Measurements from ENCODE around the gene FAM131B.
A peak's percentile ranks its signal among the peaks of the same experiment; 100 is the strongest.
"Not testable (repeated sequence)": the region's sequence is repeated elsewhere in the genome, so short reads cannot be mapped to it uniquely, and the experiment has no call there.

FAM131B gene

DNA sequence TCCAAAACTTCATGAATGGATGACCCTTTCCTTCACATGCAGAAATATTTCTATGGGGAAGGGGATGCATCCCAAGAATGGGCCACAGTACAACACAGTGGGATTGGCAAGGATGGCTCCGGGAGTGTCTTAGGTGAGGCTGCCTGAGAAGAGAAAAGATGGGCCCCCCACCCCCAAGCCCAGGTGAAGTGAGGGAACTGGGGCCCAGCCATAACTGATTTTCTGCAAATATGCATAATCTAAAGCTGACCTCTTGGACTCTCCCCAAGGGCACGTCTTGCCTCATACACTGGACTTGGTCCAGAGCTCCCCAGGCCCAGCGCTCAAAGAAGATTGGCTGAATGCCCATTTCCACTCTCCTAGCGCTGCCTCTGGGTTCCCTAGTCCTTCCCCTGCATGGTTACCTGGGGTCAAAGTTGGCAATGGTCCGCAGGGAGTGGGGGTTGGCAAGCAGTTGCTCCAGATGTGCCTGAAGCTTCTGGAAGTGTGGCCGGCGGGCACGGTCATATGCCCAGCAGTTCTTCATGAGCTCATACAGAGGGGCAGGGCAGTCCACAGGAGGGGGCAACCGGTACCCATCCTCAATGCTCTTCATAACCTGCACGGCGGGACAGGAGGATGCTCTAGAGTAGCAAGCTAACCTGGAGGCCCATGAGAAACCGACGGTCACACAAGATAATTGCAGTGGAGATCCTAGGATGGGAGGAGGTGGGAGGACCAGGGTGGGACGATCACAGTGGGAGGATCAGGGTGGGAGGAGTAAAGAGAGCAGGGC, 30.9 kb upstream of the FAM131B start:
- Histone ChIP-seq H3K4me1 (ENCODE audit: control insufficient read depth, insufficient read depth, low read length, poor library complexity, severe bottlenecking) (peaks cover 30% of the 10 kb centered on the region), H3K9me3 (ENCODE audit: control insufficient read depth, low read length) (no peaks in the 10 kb centered on the region), H3K36me3 (ENCODE audit: control insufficient read depth, insufficient read depth, low read length) (peaks cover 39% of the 10 kb centered on the region), H3K27ac (ENCODE audit: low read depth, low read length, severe bottlenecking) (no peak overlapping the region), H3K4me3 (ENCODE audit: extremely low read depth, insufficient read depth, low read length, poor library complexity, severe bottlenecking) (no peak overlapping the region)
- 92 to 94% methylated on average over 9 to 13 of the region's 14 CpGs for WGBS, 2 experiments (ENCODE audit: insufficient coverage in 2 of 2)

DNA sequence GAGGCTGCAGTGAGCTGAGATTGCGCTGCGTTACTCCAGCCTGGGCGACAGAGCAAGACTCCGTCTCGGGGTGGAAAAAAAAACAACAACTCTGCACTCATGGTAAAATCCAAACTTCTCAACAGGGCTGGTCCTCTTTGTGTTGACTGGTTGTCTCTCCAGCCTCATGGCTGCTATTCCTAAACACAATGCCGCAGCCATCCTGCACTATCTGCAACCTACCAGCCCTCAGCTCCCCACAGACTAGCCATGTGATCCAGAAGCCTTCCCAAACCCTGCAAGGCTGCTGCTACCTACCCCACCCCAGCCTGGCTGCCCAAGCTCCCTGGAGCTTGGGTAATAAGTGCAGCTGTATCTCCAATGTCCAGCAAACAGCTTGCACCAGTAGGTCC, 30.4 kb upstream of the FAM131B start:
- no peaks in the 10 kb centered on the region for H3K9me3 ChIP-seq (ENCODE audit: control insufficient read depth, low read length)
- no peak overlapping the region for H3K4me3 ChIP-seq (ENCODE audit: extremely low read depth, insufficient read depth, low read length, poor library complexity, severe bottlenecking)
- peaks cover 45% of the 10 kb centered on the region for H3K36me3 ChIP-seq (ENCODE audit: control insufficient read depth, insufficient read depth, low read length)
- 95 to 98% methylated on average over 6 of the region's 6 CpGs for WGBS, 2 experiments (ENCODE audit: insufficient coverage in 2 of 2)
- H3K4me1 ChIP-seq (ENCODE audit: control insufficient read depth, insufficient read depth, low read length, poor library complexity, severe bottlenecking): peaks cover 34% of the 10 kb centered on the region
- H3K27ac ChIP-seq (ENCODE audit: low read depth, low read length, severe bottlenecking): no peak overlapping the region

GRCh38 chr7:143392427-143392826, 29.9 kb upstream of the FAM131B start:
- Histone ChIP-seq H3K36me3 (ENCODE audit: control insufficient read depth, insufficient read depth, low read length) (peaks cover 50% of the 10 kb centered on the region), H3K27ac (ENCODE audit: low read depth, low read length, severe bottlenecking) (peak overlapping the region; percentile 49), H3K4me1 (ENCODE audit: control insufficient read depth, insufficient read depth, low read length, poor library complexity, severe bottlenecking) (peaks cover 37% of the 10 kb centered on the region)
- 77 to 94% methylated on average over 3 to 6 of the region's 8 CpGs for WGBS, 2 experiments (ENCODE audit: insufficient coverage in 2 of 2)
- H3K4me3 ChIP-seq (ENCODE audit: extremely low read depth, insufficient read depth, low read length, poor library complexity, severe bottlenecking); H3K9me3 ChIP-seq (ENCODE audit: control insufficient read depth, low read length): not testable (repeated sequence)

DNA sequence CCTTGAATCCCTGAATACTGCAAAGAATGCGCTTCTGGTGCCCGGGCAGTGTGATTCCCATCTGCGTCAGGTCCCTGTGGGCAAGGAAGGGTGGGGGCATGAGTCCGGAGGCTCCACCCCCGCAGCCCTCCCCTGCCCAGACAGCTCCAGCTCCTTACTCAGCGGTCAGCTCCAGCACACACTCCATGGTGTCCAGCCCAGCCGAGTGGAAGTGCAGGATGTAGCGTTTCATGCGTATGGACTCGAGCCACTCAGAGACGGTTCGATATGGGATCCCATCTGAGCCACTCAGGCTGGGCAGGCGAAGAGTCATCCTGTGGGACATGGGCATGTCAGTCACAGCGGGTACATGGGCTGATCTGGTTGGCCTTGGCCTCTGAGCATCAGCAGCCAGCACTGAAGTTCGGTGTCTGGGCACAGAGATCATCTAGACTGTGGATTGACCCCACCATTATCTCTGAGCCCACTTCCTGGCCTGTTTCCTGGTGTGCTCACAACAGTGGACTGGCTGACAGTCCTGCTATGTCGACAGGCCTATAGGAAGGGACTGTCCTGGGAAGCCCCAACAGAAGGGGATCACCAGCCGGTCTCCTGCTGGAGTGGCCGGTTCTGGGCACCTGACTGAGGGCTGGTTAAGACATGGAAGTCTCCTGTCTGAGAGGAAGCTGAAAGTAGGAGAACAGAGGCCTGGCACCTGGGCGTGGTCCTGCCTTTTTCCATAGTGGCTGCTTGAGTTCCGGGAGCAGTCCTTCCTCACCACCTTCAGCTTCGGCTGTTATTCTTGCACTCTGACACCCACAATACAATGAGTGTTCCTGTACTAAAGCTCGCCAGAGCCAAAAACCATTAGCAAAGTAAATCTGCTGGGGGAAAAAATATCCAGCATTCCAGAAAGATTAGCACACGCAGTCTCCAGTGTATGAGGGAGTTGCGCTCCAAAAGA, 29.2 kb upstream of the FAM131B start:
- Histone ChIP-seq H3K27ac (ENCODE audit: low read depth, low read length, severe bottlenecking) (peak overlapping the region; percentile 49), H3K9me3 (ENCODE audit: control insufficient read depth, low read length) (no peaks in the 10 kb centered on the region), H3K4me1 (ENCODE audit: control insufficient read depth, insufficient read depth, low read length, poor library complexity, severe bottlenecking) (peaks cover 44% of the 10 kb centered on the region), H3K4me3 (ENCODE audit: extremely low read depth, insufficient read depth, low read length, poor library complexity, severe bottlenecking) (no peak overlapping the region), H3K36me3 (ENCODE audit: control insufficient read depth, insufficient read depth, low read length) (peaks cover 56% of the 10 kb centered on the region)
- 89 to 94% methylated on average over 21 to 24 of the region's 24 CpGs for WGBS, 2 experiments (ENCODE audit: insufficient coverage in 2 of 2)

- 93 to 98% methylated on average over 5 to 8 of the region's 9 CpGs for WGBS, 2 experiments (ENCODE audit: insufficient coverage in 2 of 2)
- Histone ChIP-seq H3K9me3 (ENCODE audit: control insufficient read depth, low read length) (no peaks in the 10 kb centered on the region), H3K36me3 (ENCODE audit: control insufficient read depth, insufficient read depth, low read length) (peaks cover 65% of the 10 kb centered on the region), H3K4me1 (ENCODE audit: control insufficient read depth, insufficient read depth, low read length, poor library complexity, severe bottlenecking) (peaks cover 52% of the 10 kb centered on the region), H3K4me3 (ENCODE audit: extremely low read depth, insufficient read depth, low read length, poor library complexity, severe bottlenecking) (no peak overlapping the region), H3K27ac (ENCODE audit: low read depth, low read length, severe bottlenecking) (no peak overlapping the region)
These were observed 28.3 kb upstream of the FAM131B start for GRCh38 chr7:143390773-143391317.

- WGBS, 2 experiments (ENCODE audit: insufficient coverage in 2 of 2): 90 to 92% methylated on average over 6 to 9 of the region's 10 CpGs
- Histone ChIP-seq H3K36me3 (ENCODE audit: control insufficient read depth, insufficient read depth, low read length) (peaks cover 71% of the 10 kb centered on the region), H3K9me3 (ENCODE audit: control insufficient read depth, low read length) (no peaks in the 10 kb centered on the region), H3K27ac (ENCODE audit: low read depth, low read length, severe bottlenecking) (no peak overlapping the region), H3K4me3 (ENCODE audit: extremely low read depth, insufficient read depth, low read length, poor library complexity, severe bottlenecking) (no peak overlapping the region), H3K4me1 (ENCODE audit: control insufficient read depth, insufficient read depth, low read length, poor library complexity, severe bottlenecking) (peaks cover 54% of the 10 kb centered on the region)
These were observed 27.7 kb upstream of the FAM131B start for GRCh38 chr7:143390104-143390772.

- peaks cover 78% of the 10 kb centered on the region for H3K36me3 ChIP-seq (ENCODE audit: control insufficient read depth, insufficient read depth, low read length)
- no peaks in the 10 kb centered on the region for H3K9me3 ChIP-seq (ENCODE audit: control insufficient read depth, low read length)
- 92 to 96% methylated on average over 13 of the region's 15 CpGs for WGBS, 2 experiments (ENCODE audit: insufficient coverage in 2 of 2)
These were observed 27.0 kb upstream of the FAM131B start for GRCh38 chr7:143389316-143390103.

GRCh38 chr7:143388491-143389101, 26.1 kb upstream of the FAM131B start:
- peaks cover 88% of the 10 kb centered on the region for H3K36me3 ChIP-seq (ENCODE audit: control insufficient read depth, insufficient read depth, low read length)
- no peak overlapping the region for H3K4me3 ChIP-seq (ENCODE audit: extremely low read depth, insufficient read depth, low read length, poor library complexity, severe bottlenecking)
- 95 to 96% methylated on average over 25 to 28 of the region's 28 CpGs for WGBS, 2 experiments (ENCODE audit: insufficient coverage in 2 of 2)
- H3K27ac ChIP-seq (ENCODE audit: low read depth, low read length, severe bottlenecking): no peak overlapping the region
- peaks cover 68% of the 10 kb centered on the region for H3K4me1 ChIP-seq (ENCODE audit: control insufficient read depth, insufficient read depth, low read length, poor library complexity, severe bottlenecking)
- no peaks in the 10 kb centered on the region for H3K9me3 ChIP-seq (ENCODE audit: control insufficient read depth, low read length)

More at GRCh38 chr7:143389316-143390103, 27.0 kb upstream of the FAM131B start:
- Histone ChIP-seq H3K4me3 (ENCODE audit: extremely low read depth, insufficient read depth, low read length, poor library complexity, severe bottlenecking) (no peak overlapping the region), H3K4me1 (ENCODE audit: control insufficient read depth, insufficient read depth, low read length, poor library complexity, severe bottlenecking) (peaks cover 61% of the 10 kb centered on the region), H3K27ac (ENCODE audit: low read depth, low read length, severe bottlenecking) (no peak overlapping the region)

GRCh38 chr7:143388051-143388450, 25.5 kb upstream of the FAM131B start:
- WGBS, 2 experiments (ENCODE audit: insufficient coverage in 2 of 2): 89 to 94% methylated on average over 9 of the region's 10 CpGs
- H3K4me1 ChIP-seq (ENCODE audit: control insufficient read depth, insufficient read depth, low read length, poor library complexity, severe bottlenecking): peaks cover 72% of the 10 kb centered on the region
- no peaks in the 10 kb centered on the region for H3K9me3 ChIP-seq (ENCODE audit: control insufficient read depth, low read length)
- H3K4me3 ChIP-seq (ENCODE audit: extremely low read depth, insufficient read depth, low read length, poor library complexity, severe bottlenecking): no peak overlapping the region
- no peak overlapping the region for H3K27ac ChIP-seq (ENCODE audit: low read depth, low read length, severe bottlenecking)
- H3K36me3 ChIP-seq (ENCODE audit: control insufficient read depth, insufficient read depth, low read length): peaks cover 93% of the 10 kb centered on the region

Data from mesodermal cell (in vitro differentiated cells).